A673 (cell line): ENCODE data around the gene TM4SF18. TPM values are rescaled to one million over a fixed set of nuclear protein-coding genes. Genes with fewer than 3 reads are reported as not detected.

ENCODE experiments used
- BruUV-seq: library from RNA; stranded (reverse); fragments of 400-500 nt; replicated peaks from 2 replicates; lab custom pipeline; 2021; lab: Mats Ljungman, UMichigan
- CTCF ChIA-PET: fragments of 300-600 bp; sonication (Branson Sonifier 250); formaldehyde crosslinking; loops from one replicate; lab custom pipeline; 2022; ENCODE audit warnings: antibody characterized with exemption; lab: Charles Lee
- POLR2A ChIA-PET: fragments of 300-600 bp; sonication (Branson Sonifier 250); formaldehyde crosslinking; loops from one replicate; lab custom pipeline; 2022; ENCODE audit warnings: antibody characterized with exemption; ENCODE audit not compliant: low non-redundant PET; lab: Charles Lee
- DNase-seq: peaks from one replicate; pipeline ENCODE4 v3.0.0-alpha.2; 2015; ENCODE audit warnings: low spot score
- H3K27ac ChIP-seq: fragments of 200-600 bp; sonication (generic); 2 replicates; pipeline ENCODE4 v1.5.1; 2016; ENCODE audit warnings: mixed run types, low read depth, mild to moderate bottlenecking, mixed read lengths, antibody characterized with exemption, low read length; ENCODE audit not compliant: poor library complexity, severe bottlenecking
- H3K27me3 ChIP-seq: fragments of 200-600 bp; sonication (generic); replicated peaks from 2 replicates; pipeline ENCODE4 v1.6.1; 2017; ENCODE audit warnings: mixed run types, low read depth, mild to moderate bottlenecking, mixed read lengths, antibody characterized with exemption, low read length; ENCODE audit not compliant: insufficient read depth, poor library complexity
- H3K36me3 ChIP-seq: fragments of 200-600 bp; sonication (generic); 2 replicates; pipeline ENCODE4 v1.6.1; 2016; ENCODE audit warnings: mixed run types, mild to moderate bottlenecking, mixed read lengths, antibody characterized with exemption, low read length; ENCODE audit not compliant: insufficient read depth, poor library complexity, severe bottlenecking
- H3K4me1 ChIP-seq: fragments of 200-600 bp; sonication (generic); 2 replicates; pipeline ENCODE4 v1.6.1; 2017; ENCODE audit warnings: mixed run types, mild to moderate bottlenecking, mixed read lengths, antibody characterized with exemption, low read length; ENCODE audit not compliant: insufficient read depth, poor library complexity, severe bottlenecking
- H3K4me3 ChIP-seq: fragments of 200-600 bp; sonication (generic); 2 replicates; pipeline ENCODE4 v1.5.1; 2016; ENCODE audit warnings: low read depth, mixed run types, mild to moderate bottlenecking, mixed read lengths, low read length; ENCODE audit not compliant: poor library complexity, severe bottlenecking
- H3K9me3 ChIP-seq: fragments of 200-600 bp; sonication (generic); 2 replicates; pipeline ENCODE4 v1.6.1; 2016; ENCODE audit warnings: mixed run types, low read depth, mild to moderate bottlenecking, mixed read lengths, antibody characterized with exemption, low read length; ENCODE audit not compliant: poor library complexity, severe bottlenecking
- CTCF ChIP-seq: fragments of 300-800, 200-600 bp; sonication (generic); conservative IDR thresholded peaks from 2 replicates; pipeline ENCODE4 v1.5.1; 2017; ENCODE audit warnings: low read depth, mild to moderate bottlenecking, antibody characterized with exemption, low read length, moderate library complexity, mixed read lengths
- EZH2 ChIP-seq: fragments of 200-600 bp; sonication (generic); IDR thresholded peaks from 2 replicates; pipeline ENCODE4 v1.6.1; 2017; ENCODE audit warnings: borderline replicate concordance, low read depth, mild to moderate bottlenecking, mixed read lengths, antibody characterized with exemption, low read length; ENCODE audit not compliant: poor library complexity, severe bottlenecking
- intact Hi-C: fragments of 100-400 bp; cut with micrococcal nuclease; formaldehyde crosslinking; loops from one replicate; pipeline ENCODE4 v1.10.0; 2022; ENCODE audit not compliant: unreplicated experiment
- total RNA-seq: library from RNA; stranded (reverse); gene quantifications from 2 replicates; pipeline ENCODE4 v1.2.3, GENCODE V29; 2021

Gene TM4SF18
- total RNA-seq, 1 experiment from 2014 or later, result 1.5 TPM

- BruUV-seq, result no TSS peak
- ChIA-PET POLR2A (no interaction called here), CTCF (no interaction called here)
- DNase-seq, result no peak
- Histone ChIP-seq H3K9me3 (no peaks in the 10 kb centered on the region), H3K27ac (no peak overlapping the region), H3K27me3 (no peaks in the 10 kb centered on the region), H3K36me3 (no peaks in the 10 kb centered on the region), H3K4me1 (no peaks in the 10 kb centered on the region), H3K4me3 (no peak overlapping the region)
- intact Hi-C loops, result no loop called here
- TF ChIP-seq CTCF (no peak), EZH2 (no peak)
Measured at GRCh38 chr3:149353581-149354184, 20.2 kb upstream of the TM4SF18 start.

- H3K9me3 ChIP-seq, result no peaks in the 10 kb centered on the region
- no peaks in the 10 kb centered on the region for H3K27me3 ChIP-seq
- DNase-seq, result peak; percentile 68
- POLR2A ChIA-PET, result no interaction called here
- no peaks in the 10 kb centered on the region for H3K4me1 ChIP-seq
- H3K27ac ChIP-seq, result no peak overlapping the region
- no TSS peak for BruUV-seq
- peak; percentile 79 for TF ChIP-seq CTCF
- no peak for TF ChIP-seq EZH2
- CTCF ChIA-PET, result interaction anchor here (0.6 kb wide), 1 partner anchor 127 kb away, joined by 3 read pairs; no protein-coding TSS in a partner anchor
- no peaks in the 10 kb centered on the region for H3K36me3 ChIP-seq
- H3K4me3 ChIP-seq, result no peak overlapping the region
- intact Hi-C loops, result loop anchor here (1.0 kb wide), 1 partner anchor 128 kb away; no protein-coding TSS in a partner anchor
Measured at GRCh38 chr3:149352556-149352955, 19.1 kb upstream of the TM4SF18 start.

GRCh38 chr3:149343951-149344350 is 10.5 kb upstream of the TM4SF18 start:
- DNase-seq, result peak; percentile 34
- intact Hi-C loops, result no loop called here
- Histone ChIP-seq H3K9me3 (no peaks in the 10 kb centered on the region), H3K4me3 (no peak overlapping the region), H3K27me3 (no peaks in the 10 kb centered on the region), H3K36me3 (no peaks in the 10 kb centered on the region), H3K27ac (no peak overlapping the region), H3K4me1 (peaks cover 8% of the 10 kb centered on the region)
- POLR2A ChIA-PET, result no interaction called here
- CTCF ChIA-PET, result interaction anchor here (0.8 kb wide), 1 partner anchor 98 kb away, joined by 3 read pairs; no protein-coding TSS in a partner anchor
- no TSS peak for BruUV-seq
- no peak for TF ChIP-seq EZH2
- peak; percentile 36; the same call in 1 of the 2 replicates for TF ChIP-seq CTCF
